GM12801 (cell line): ENCODE data around the gene PEAR1.

Experiments
- CTCF ChIP-seq: IDR thresholded peaks from one replicate; pipeline ENCODE4 v1.5.1; 2011; ENCODE audit warnings: control low read depth; ENCODE audit not compliant: insufficient read length; ENCODE audit errors: extremely low read depth

PEAR1 gene

DNA sequence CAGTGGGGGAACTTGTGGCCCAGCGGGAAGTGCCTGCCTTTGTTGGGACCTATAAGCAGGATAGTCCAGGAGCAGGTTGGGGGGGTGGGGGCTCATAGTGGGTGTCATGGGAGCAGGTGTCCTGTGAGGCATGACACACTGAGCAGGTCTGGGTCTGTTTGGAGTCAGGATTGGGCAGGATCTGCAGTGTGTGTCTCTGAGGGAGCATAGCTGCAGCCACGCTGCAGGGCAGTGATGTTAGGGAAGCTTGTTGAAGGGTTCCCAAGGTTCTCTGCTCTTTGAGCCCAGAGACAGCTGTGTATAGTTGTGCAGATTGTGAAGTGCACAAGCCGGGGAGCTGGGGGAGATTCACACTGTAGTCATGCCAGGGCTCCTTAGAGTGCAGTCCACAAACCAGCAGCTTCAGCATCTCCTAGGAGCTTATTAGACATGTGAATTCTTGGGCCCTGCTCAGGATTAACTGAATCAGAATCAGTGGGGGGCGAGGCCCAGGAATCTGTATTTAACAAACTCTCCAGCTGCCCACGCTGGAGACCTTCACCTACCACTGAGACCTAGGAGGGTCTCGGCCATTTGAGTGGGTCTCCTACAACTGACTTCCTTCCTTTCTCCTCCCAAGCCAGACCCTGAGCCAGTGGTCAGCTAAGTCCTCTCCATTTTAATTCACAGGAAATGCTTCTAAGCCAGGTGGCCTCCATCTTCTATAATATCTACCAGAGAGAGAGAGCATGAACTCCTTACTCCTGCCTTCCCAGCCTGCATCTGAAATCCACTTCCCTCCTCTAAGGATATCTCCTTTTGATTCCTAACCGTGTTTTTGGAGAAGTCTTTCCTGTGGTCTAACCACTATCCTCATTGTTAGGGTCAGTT lies 45.7 kb upstream of the PEAR1 start:
- TF ChIP-seq CTCF, result no peak

DNA sequence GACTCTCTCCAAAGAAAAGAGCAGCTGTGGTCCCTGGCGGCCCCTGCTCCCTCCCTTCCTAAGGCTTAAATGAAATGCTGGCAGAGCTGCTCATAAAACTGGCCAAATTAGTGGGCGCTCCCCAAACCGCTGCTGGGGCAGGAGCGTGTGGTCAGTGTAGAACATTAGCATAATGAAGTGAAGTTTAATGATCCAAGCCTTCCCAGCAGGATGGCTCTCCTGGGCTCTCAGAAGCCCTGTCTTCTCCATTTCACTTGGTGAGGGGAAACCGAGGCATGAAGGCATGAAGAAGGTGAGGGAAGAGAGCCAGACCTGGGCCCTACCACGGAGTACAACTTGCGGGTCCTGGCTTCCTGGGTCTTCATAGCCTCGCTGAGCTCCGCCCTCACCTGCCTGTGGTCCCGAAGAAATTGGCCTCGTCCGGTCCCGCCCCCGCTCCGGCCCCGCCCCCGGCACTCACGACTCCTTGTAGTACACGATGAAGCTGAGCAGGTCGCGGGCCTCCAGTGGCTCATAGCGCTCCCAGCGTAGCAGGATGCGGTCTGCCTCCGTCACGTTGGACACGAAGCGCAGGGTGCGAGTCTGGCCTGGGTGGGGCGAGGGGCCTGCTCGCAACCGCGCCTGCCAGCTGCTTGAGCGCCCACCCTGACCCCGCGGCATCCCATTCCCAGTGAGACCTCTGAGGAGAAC lies 44.9 kb upstream of the PEAR1 start:
- TF ChIP-seq CTCF, result no peak

- TF ChIP-seq CTCF, result no peak
Measured at GRCh38 chr1:156849151-156849496, 44.4 kb upstream of the PEAR1 start.

DNA sequence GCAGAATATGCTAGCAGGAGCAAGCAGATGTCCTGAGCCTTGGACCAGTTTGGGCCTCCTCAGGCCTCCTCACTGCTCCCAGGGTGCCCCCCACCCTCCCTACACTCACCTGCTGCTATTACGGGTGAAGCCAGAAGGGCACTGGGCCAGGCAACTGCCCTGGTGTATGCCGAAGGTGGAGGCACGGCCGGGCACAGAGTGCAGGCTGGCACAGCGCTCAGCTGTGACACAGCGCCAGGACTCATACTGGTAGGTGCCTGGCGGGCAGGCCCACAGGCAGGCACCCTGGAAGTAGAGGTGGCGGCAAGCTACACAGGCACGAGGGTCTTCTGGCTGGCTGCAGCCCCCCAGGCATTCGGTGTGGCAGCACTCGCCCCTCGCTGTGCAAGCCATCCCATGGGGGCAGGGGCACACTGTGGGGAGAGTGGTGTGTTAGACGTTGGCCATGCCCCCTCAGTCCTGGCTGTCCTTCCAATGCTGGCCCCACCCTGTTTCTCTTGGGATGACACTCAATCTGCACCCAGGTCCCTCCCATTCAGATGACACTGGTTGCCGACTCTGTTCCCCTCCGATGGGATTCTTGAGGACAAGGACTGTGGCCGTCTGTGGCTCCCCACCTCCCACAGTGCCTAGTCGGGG lies 41.6 kb upstream of the PEAR1 start:
- TF ChIP-seq CTCF, result no peak

- no peak for TF ChIP-seq CTCF
Measured at GRCh38 chr1:156852418-156852874, 41.1 kb upstream of the PEAR1 start.

DNA sequence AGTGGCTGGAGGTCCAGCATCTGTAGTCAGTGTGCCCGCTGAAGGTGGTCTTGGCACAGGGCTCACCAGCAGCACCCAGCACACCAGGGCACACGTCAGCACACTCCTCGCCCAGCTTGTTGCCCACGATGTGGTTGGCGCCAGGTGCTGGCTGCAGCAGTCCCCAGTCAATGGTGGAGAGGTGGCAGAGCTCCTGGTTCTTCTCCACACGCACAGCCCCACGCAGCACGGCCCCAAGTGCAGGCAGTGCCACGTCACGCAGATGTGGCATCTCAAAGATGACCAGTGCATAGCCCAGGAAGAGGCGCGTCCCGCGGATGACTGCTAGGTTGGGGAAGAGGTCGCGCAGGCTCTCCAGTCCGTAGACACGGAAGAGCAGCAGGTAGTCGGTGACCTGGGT lies 39.8 kb upstream of the PEAR1 start:
- no peak for TF ChIP-seq CTCF

- no peak for TF ChIP-seq CTCF
Measured at GRCh38 chr1:156854634-156855033, 38.9 kb upstream of the PEAR1 start.
